Bone marrow (tissue), 2 donors: ENCODE data around the gene RBMS2.
A peak's percentile ranks its signal among the peaks of the same experiment; 100 is the strongest.
"Not testable (repeated sequence)": the region's sequence is repeated elsewhere in the genome, so short reads cannot be mapped to it uniquely, and the experiment has no call there.

Source experiments
- DNase-seq, 2 donors: peaks; one replicate each; lab custom pipeline; 2025; lab: John Stamatoyannopoulos, UW

RBMS2 gene, protein sequence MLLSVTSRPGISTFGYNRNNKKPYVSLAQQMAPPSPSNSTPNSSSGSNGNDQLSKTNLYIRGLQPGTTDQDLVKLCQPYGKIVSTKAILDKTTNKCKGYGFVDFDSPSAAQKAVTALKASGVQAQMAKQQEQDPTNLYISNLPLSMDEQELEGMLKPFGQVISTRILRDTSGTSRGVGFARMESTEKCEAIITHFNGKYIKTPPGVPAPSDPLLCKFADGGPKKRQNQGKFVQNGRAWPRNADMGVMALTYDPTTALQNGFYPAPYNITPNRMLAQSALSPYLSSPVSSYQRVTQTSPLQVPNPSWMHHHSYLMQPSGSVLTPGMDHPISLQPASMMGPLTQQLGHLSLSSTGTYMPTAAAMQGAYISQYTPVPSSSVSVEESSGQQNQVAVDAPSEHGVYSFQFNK

GRCh38 chr12:56521590-56522371, at the start of gene RBMS2:
Gene RBMS2, plus strand, starts transcription at chr12:56521820. Its CDS starts 204 bp downstream, at chr12:56522024.
- peak in 1 of 2 donors; percentile 58 for DNase-seq

DNA sequence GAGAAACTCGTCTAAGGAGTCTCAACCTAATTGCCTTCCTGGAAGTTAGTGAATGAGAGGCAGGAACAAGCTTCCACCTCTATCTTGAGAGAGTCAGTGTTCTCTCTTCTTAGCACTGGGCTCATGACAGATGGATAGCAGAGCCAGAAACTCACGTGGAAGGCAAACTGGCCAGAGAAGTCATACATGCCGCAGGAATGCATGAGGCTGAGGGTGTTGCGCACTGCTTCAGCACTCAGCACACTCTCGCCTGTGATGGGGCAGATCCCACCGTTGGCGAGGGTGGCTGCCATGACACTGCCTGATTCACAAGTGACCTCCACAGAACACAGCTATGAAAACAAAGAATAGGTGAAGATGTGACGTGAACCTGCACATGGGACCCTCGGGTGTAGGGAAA, 47.2 kb upstream of the RBMS2 start:
- no peak for DNase-seq

- no peak for DNase-seq
These were observed 45.5 kb upstream of the RBMS2 start for GRCh38 chr12:56476143-56476542.

DNA sequence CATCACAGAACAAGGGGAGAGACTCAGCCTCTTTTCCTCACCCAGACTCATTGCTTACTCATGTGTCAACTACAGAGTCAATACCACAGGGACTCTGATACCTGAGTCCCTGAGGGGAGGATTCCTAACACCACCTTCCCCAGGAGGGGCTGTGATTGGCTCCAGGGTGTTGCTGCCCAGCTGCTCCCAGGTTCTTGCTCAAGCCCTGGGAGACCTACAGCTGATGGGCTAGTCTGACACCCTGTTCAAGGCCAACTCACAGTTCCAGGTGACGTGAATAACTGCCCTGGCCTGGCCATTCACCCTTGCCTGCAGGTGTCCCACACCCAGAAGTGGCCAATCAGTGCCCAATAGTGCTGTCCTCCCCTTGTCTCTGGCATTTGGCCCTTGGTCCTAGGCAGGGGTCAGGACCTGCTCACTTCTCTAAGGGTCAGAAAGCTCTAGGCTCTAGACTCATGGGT, 44.6 kb upstream of the RBMS2 start:
- no peak for DNase-seq

GRCh38 chr12:56477521-56478225, 43.9 kb upstream of the RBMS2 start:
- DNase-seq: no peak

- DNase-seq: no peak
These were observed 42.0 kb upstream of the RBMS2 start for GRCh38 chr12:56479625-56480024.

- no peak for DNase-seq
These were observed 37.1 kb upstream of the RBMS2 start for GRCh38 chr12:56484566-56484965.

DNA sequence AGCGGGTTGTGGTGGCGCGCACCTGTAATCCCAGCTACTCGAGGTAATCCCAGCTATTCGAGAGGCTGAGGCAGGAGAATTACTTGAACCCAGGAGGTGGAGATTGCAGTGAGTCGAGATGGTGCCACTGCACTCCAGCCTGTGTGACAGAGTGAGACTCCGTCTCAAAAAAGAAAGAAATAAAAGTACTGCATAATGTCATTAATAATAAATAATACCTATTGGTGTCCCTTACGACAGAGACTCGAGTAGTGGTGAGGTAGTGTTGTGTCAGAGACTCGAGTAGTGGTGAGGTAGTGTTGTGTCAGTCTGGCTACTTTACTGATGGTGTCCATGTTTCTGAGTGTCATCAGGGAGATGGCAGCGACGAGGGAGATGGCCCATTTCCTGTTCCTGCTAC, 34.9 kb upstream of the RBMS2 start:
- DNase-seq: no peak

DNA sequence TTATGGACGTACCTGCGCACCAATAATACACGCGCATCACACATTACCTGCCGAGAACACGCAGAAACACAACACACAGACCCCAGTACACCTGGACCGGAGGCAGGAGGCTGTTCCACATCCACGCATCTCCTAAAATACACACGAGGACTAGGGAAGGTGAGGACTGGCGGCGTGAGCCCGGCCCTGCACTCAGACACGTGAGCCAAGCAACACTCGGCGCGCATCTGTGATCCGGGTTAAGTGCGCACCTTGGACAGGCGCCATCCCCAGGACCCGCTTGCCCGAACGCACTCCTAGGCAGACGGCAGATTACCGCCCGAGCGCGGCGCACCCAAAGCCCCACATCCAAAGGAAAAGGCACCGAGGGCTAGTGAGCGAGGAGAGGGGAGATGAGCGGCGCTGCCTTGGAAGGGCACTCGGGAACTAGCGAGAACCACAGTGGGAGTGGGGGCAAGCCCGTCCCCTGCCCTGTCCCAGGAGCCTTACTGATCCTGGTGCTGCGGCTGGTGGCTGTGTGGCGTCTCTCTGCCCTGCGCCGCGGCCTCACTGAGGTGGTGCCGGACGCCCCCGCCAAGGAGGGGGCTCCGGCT, 34.1 kb upstream of the RBMS2 start:
- DNase-seq: no peak

DNA sequence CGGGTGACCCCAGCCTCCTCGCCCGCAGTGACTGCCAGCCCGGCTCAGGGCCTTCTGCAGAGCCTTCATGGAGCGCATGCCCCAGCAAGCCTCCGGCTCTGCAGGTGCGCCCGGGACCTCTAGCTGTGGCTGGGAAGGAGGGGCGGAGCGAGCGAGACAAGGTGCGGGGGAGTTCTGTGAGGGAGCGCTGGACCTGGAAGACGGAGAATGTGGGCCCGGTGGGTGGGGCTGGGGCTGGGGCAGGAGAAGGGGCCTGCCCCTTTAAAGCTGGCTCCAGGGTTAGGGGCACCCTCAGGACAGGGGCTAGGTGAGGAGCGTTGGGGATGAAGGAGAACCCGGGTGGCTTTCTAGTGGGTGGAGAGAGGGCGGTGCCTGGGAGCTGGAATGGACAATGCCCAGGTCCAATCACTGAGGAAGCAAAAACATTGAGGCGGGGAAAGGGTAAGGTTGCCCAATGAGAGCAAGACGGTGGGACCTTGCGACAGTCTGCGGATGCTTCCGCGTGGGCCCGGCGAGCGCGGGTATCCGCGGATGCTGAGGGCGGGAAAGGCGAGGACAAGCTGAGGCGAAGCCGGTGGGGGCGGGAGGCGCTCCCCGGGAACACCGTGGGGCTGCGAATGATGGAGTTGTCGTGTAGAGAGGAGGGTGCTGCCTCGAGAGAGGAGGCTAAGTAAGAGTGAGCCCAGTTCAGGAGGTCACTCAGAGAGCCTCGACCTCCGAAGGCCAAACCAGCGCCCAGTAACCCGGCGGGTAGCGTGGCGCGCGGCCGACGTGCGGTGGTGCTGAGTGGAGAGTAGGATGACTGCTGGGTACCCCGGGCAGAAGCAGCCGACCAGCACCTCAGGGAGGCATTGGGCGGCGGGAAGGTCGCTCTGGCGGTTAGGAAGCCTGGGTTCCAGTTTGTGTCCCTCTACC, 33.3 kb upstream of the RBMS2 start, which contains the start of gene GLS2:
TSS of gene GLS2 (minus strand) at position 121 of the 915 bp plus-strand sequence. CDS start at position 78, 43 bp downstream.
- peak in 1 of 2 donors; percentile 18 for DNase-seq

DNA sequence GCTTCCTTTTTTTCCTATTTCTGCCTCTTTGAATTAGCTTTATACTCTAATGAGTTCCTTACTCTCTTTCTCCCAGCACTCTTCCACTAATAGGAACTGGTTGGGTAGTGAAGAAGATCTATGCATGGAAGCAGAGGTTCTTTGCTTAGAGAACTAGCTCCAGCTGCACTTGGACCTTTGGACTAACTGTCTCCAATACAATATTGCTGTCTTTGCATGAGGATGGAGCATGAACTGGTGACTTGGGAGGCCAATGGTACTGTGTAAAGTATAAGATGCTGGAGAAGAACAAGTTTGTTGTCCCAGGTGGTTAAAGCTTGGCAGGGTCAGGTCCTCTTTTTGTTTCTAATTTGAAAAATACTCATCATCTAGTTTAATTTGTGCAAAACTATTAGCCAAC, 31.3 kb upstream of the RBMS2 start:
- no peak for DNase-seq

GRCh38 chr12:56493409-56494105, 28.1 kb upstream of the RBMS2 start:
- DNase-seq: not testable (repeated sequence)

DNA sequence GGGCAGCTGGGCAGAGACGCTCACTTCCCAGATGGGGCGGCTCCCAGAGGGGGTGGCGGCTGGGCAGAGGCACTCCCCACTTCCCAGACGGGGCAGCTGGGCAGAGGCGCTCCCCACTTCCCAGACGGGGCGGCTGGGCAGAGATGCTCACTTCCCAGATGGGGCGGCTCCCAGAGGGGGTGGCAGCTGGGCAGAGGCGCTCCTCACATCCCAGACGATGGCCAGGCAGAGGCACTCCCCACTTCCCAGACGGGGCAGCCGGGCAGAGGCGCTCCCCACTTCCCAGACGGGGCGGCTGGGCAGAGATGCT, 27.6 kb upstream of the RBMS2 start:
- DNase-seq: not testable (repeated sequence)

DNA sequence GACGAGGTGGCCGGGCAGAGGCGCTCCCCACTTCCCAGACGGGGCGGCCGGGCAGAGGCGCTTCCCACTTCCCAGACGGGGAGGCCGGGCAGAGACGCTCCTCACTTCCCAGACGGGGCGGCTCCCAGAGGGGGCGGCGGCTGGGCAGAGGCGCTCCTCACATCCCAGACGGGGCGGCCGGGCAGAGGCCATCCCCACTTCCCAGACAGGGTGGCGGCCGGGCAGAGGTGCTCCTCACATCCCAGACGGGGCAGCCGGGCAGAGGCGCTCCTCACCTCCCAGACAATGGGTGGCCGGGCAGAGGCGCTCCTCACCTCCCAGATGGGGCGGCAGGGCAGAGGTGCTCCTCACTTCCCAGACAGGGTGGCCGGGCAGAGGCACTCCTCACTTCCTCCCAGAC, 27.1 kb upstream of the RBMS2 start:
- not testable (repeated sequence) for DNase-seq

- DNase-seq: peak in 1 of 2 donors; percentile 3
These were observed 24.9 kb upstream of the RBMS2 start for GRCh38 chr12:56496704-56497103.

GRCh38 chr12:56498126-56498902, 23.3 kb upstream of the RBMS2 start:
- not testable (repeated sequence) for DNase-seq

GRCh38 chr12:56499452-56499851, 22.2 kb upstream of the RBMS2 start:
- DNase-seq: not testable (repeated sequence)

GRCh38 chr12:56499879-56500278, 21.7 kb upstream of the RBMS2 start:
- not testable (repeated sequence) for DNase-seq

DNA sequence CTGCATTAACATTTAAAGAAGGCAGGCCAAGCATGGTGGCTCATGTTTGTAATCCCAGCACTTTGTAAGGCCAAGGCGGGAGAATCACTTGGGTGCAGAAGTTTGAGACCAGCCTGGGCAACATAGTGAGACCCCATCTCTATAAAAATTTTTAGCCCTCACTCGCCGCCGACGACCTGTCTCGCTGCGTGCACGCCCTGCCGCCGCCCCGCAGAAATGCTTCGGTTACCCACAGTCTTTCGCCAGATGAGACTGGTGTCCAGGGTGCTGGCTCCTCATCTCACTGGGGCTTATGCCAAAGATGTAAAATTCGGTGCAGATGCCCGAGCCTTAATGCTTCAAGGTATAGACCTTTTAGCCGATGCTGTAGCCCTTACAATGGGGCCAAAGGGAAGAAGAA, 10.8 kb upstream of the RBMS2 start:
- DNase-seq: no peak

- not testable (repeated sequence) for DNase-seq
These were observed 7.7 kb upstream of the RBMS2 start for GRCh38 chr12:56514014-56514318.
